HepG2 (cell line): Measurements from ENCODE around the gene SULT2B1. TPM values are rescaled to one million over a fixed set of nuclear protein-coding genes. Genes with fewer than 3 reads are reported as not detected.

ENCODE experiments used
- ADNP ChIP-seq: sonication (generic); formaldehyde crosslinking; IDR thresholded peaks from 2 replicates; pipeline ENCODE4 v1.4.0; 2020; ENCODE audit warnings: missing genetic modification reagents
- BORCS8-MEF2B ChIP-seq: sonication (generic); formaldehyde crosslinking; IDR thresholded peaks from 2 replicates; pipeline ENCODE4 v1.8.0; 2022; ENCODE audit warnings: mild to moderate bottlenecking, missing genetic modification reagents
- GTF3A ChIP-seq: sonication (generic); formaldehyde crosslinking; conservative IDR thresholded peaks from 2 replicates; pipeline ENCODE4 v1.4.0; 2020; ENCODE audit warnings: mild to moderate bottlenecking, missing genetic modification reagents
- HMGXB3 ChIP-seq: sonication (generic); formaldehyde crosslinking; IDR thresholded peaks from 2 replicates; pipeline ENCODE4 v1.4.0; 2020; ENCODE audit warnings: missing genetic modification reagents, borderline replicate concordance
- HNRNPUL1 ChIP-seq: fragments of 200-400 bp; formaldehyde crosslinking; IDR thresholded peaks from 2 replicates; pipeline ENCODE4 v1.6.1; 2017; ENCODE audit warnings: low read depth, mild to moderate bottlenecking, low read length, moderate library complexity
- IKZF1 ChIP-seq: fragments of 450-650 bp; IDR thresholded peaks from 2 replicates; pipeline ENCODE4 v1.7.1; 2016
- RFXAP ChIP-seq: sonication (generic); formaldehyde crosslinking; IDR thresholded peaks from 2 replicates; pipeline ENCODE4 v1.4.0; 2020; ENCODE audit warnings: missing genetic modification reagents, borderline replicate concordance
- ZBTB42 ChIP-seq: sonication (generic); formaldehyde crosslinking; IDR thresholded peaks from 2 replicates; pipeline ENCODE4 v1.5.0; 2020; ENCODE audit warnings: mild to moderate bottlenecking, missing genetic modification reagents
- ZFP41 ChIP-seq: sonication (generic); formaldehyde crosslinking; IDR thresholded peaks from 2 replicates; pipeline ENCODE4 v1.4.0; 2020; ENCODE audit warnings: mild to moderate bottlenecking, missing genetic modification reagents, borderline replicate concordance
- ZMAT3 ChIP-seq: sonication (generic); formaldehyde crosslinking; conservative IDR thresholded peaks from 2 replicates; pipeline ENCODE4 v1.7.0; 2021; ENCODE audit warnings: missing genetic modification reagents
- ZNF136 ChIP-seq: sonication (generic); formaldehyde crosslinking; IDR thresholded peaks from 2 replicates; pipeline ENCODE4 v1.8.1; 2022; ENCODE audit warnings: low read depth, mild to moderate bottlenecking, moderate library complexity, missing genetic modification reagents
- ZNF589 ChIP-seq: sonication (generic); formaldehyde crosslinking; conservative IDR thresholded peaks from 2 replicates; pipeline ENCODE4 v1.8.0; 2022; ENCODE audit warnings: mild to moderate bottlenecking, moderate library complexity, missing genetic modification reagents
- polyA plus RNA-seq, 8 experiments: library from polyadenylated mRNA; depleted of rRNA in 3 of 8; stranded (reverse) in 7 of 8; unstranded in 1 of 8; fragments of >200 nt; fragmentation: Illumina TruSeq in 4 of 8; extraction: Trizol in 4 of 8; gene quantifications; 2 replicates each; pipeline versions ENCODE4 v1.2.1 to v1.2.3, GENCODE V29; 2011 to 2016; ENCODE audit warnings: low read depth in 4 of 8, missing spikeins in 1 of 8, mixed read lengths in 1 of 8; ENCODE audit not compliant: insufficient read depth in 1 of 8
- total RNA-seq, 5 experiments: library from RNA; depleted of rRNA; stranded (reverse); fragments of >200 nt; fragmentation: Illumina TruSeq; extraction: Trizol; gene quantifications; 2 replicates each; pipeline ENCODE4 v1.2.3, GENCODE V29; 2016; ENCODE audit warnings: low read depth in 1 of 5
- TF ChIP-seq, protein P1 (sequence below): sonication (generic); formaldehyde crosslinking; IDR thresholded peaks from 2 replicates; pipeline ENCODE4 v1.5.1; 2020; ENCODE audit warnings: mild to moderate bottlenecking, missing genetic modification reagents, moderate library complexity
- TF ChIP-seq, protein P2 (sequence below): IDR thresholded peaks from 2 replicates; pipeline ENCODE4 v1.6.1; 2016; ENCODE audit warnings: mild to moderate bottlenecking
- TF ChIP-seq, protein P3 (sequence below): sonication (generic); formaldehyde crosslinking; IDR thresholded peaks from 2 replicates; pipeline ENCODE4 v1.9.0; 2022; ENCODE audit warnings: low read depth, missing genetic modification reagents
- TF ChIP-seq, protein P4 (sequence below): sonication (generic); formaldehyde crosslinking; IDR thresholded peaks from 2 replicates; pipeline ENCODE4 v1.5.0; 2020; ENCODE audit warnings: missing genetic modification reagents
- TF ChIP-seq, protein P5 (sequence below): sonication (generic); formaldehyde crosslinking; IDR thresholded peaks from 2 replicates; pipeline ENCODE4 v1.8.1; 2023; ENCODE audit warnings: mild to moderate bottlenecking, moderate library complexity, missing genetic modification reagents

The SULT2B1 gene
- total and polyA plus RNA-seq, 2 of the 13 experiments (the other 11 are each of a cell fraction or from before 2014, with no cell fraction given) = 0.13 TPM; not detected in 1

DNA sequence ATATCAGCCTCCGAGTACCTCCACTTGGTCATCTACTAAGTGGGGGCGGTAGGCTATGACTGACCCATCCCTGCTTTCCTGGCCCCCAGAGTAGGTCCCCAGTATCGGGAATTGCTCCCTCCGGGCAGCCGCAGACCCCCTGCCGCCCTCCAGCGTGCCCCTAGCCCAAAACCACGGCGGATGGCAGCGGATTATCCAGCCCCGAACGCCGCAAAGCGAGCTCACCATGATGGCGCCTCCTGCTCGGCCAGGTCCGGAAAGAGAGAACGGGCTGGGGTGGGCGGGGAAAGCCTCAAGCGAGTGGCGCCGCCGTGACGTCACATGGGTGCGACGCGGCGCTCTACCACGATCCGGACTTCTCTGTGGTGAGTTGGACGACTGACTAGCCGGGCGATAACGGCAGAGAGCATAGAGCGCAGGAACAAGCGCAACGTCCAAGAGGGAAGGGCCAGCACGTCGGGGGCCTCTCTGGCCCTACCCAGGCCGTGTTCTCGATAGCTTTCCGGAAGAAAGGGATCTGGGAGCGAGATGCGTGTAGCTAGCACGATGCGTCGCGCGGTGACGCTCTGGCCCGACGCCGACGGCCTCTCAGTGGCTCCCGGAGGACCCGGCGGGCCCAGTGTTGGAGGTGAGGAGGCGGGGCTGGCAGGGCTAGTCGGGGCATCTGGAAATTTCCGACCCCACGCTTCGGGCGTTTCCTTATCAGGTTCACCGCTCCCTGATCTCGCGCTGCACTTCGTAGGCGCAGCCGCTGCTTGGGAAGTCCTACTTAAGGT, 67.1 kb downstream of the SULT2B1 start, which contains the start of the genes RPL18 and SPHK2 (continued):
- TF ChIP-seq, protein P1, sequence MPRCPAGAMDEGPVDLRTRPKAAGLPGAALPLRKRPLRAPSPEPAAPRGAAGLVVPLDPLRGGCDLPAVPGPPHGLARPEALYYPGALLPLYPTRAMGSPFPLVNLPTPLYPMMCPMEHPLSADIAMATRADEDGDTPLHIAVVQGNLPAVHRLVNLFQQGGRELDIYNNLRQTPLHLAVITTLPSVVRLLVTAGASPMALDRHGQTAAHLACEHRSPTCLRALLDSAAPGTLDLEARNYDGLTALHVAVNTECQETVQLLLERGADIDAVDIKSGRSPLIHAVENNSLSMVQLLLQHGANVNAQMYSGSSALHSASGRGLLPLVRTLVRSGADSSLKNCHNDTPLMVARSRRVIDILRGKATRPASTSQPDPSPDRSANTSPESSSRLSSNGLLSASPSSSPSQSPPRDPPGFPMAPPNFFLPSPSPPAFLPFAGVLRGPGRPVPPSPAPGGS (CRISPR knock-in tag) = peak; percentile 86; the same call in 1 of the 2 replicates
- peak; percentile 81; the same call in 1 of the 2 replicates for TF ChIP-seq ZNF589 (CRISPR knock-in tag)
- TF ChIP-seq ZFP41 (CRISPR knock-in tag) = peak; percentile 60; the same call in 1 of the 2 replicates
- TF ChIP-seq, protein P2, sequence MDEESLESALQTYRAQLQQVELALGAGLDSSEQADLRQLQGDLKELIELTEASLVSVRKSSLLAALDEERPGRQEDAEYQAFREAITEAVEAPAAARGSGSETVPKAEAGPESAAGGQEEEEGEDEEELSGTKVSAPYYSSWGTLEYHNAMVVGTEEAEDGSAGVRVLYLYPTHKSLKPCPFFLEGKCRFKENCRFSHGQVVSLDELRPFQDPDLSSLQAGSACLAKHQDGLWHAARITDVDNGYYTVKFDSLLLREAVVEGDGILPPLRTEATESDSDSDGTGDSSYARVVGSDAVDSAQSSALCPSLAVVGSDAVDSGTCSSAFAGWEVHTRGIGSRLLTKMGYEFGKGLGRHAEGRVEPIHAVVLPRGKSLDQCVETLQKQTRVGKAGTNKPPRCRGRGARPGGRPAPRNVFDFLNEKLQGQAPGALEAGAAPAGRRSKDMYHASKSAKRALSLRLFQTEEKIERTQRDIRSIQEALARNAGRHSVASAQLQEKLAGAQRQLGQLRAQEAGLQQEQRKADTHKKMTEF (CRISPR knock-in tag) = peak; percentile 99
- TF ChIP-seq, protein P3, sequence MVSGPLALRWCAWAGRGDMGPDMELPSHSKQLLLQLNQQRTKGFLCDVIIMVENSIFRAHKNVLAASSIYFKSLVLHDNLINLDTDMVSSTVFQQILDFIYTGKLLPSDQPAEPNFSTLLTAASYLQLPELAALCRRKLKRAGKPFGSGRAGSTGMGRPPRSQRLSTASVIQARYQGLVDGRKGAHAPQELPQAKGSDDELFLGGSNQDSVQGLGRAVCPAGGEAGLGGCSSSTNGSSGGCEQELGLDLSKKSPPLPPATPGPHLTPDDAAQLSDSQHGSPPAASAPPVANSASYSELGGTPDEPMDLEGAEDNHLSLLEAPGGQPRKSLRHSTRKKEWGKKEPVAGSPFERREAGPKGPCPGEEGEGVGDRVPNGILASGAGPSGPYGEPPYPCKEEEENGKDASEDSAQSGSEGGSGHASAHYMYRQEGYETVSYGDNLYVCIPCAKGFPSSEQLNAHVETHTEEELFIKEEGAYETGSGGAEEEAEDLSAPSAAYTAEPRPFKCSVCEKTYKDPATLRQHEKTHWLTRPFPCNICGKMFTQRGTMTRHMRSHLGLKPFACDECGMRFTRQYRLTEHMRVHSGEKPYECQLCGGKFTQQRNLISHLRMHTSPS (CRISPR knock-in tag) = no peak
- TF ChIP-seq ADNP = no peak; the same call in 1 of the 2 replicates
- TF ChIP-seq, protein P4, sequence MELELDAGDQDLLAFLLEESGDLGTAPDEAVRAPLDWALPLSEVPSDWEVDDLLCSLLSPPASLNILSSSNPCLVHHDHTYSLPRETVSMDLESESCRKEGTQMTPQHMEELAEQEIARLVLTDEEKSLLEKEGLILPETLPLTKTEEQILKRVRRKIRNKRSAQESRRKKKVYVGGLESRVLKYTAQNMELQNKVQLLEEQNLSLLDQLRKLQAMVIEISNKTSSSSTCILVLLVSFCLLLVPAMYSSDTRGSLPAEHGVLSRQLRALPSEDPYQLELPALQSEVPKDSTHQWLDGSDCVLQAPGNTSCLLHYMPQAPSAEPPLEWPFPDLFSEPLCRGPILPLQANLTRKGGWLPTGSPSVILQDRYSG (CRISPR knock-in tag) = no peak
- TF ChIP-seq HNRNPUL1 = no peak
- TF ChIP-seq GTF3A = no peak
- peak; percentile 52; the same call in 1 of the 2 replicates for TF ChIP-seq BORCS8-MEF2B (CRISPR knock-in tag)
- TF ChIP-seq IKZF1 = no peak
- TF ChIP-seq HMGXB3 (CRISPR knock-in tag) = 0 out of 2 replicates have a peak, but pooled peaks have one; percentile 49
- TF ChIP-seq ZNF136 (CRISPR knock-in tag) = peak; percentile 98
- TF ChIP-seq, protein P5, sequence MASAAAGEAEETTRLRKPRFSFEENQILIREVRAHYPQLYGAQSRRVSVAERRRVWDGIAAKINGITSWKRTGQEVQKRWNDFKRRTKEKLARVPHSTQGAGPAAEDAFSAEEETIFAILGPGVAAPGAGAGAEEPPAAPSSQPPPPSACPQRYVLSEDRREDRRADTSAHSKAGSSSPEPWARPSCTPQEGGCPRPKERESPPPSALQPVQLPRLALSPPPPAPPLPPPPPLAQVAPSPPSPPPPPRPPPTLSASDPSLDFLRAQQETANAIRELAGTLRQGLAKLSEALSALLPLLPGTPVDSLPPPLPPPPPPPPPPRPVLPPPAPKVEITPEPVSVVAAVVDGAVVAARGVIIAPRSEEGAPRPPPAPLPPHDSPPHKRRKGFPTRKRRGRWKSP (CRISPR knock-in tag) = peak; percentile 94
- peak; percentile 87 for TF ChIP-seq ZMAT3
- peak; percentile 89 for TF ChIP-seq ZBTB42 (CRISPR knock-in tag)
- TF ChIP-seq RFXAP (CRISPR knock-in tag) = peak; percentile 39; the same call in 1 of the 2 replicates
